Measurements from ENCODE around the gene PDSS1. TPM values are rescaled to one million over a fixed set of nuclear protein-coding genes. Genes with fewer than 3 reads are reported as not detected.
A peak's percentile ranks its signal among the peaks of the same experiment; 100 is the strongest.
"Not testable (repeated sequence)": the region's sequence is repeated elsewhere in the genome, so short reads cannot be mapped to it uniquely, and the experiment has no call there.

The PDSS1 gene
- total RNA-seq, 5 donors from 2014 or later (not counting 1 experiment from before 2014, with no cell fraction given) = 2.1 to 6.2 (median 2.9) TPM

DNA sequence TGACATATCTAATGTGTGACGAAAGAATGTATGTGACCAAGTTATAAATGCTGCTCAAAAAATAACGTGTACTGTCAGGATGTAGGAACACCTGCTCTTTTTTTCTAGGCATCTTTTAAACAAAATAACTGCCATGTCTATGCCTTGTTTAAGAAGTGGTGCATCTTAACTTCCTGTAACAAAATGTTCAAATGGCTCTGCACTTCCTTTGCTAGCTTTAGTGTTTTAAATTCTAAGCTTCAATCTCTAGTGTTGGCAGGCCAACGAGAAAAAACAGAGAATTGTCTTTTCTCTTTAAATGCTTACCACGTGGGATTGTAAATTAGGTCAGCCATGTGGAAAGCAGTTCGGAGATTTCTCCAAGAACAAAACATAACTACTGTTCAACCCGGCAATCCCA, 14.6 kb upstream of the PDSS1 start:
- Mint-ChIP-seq H3K27me3 (peaks cover 0 to 2% of the 10 kb centered on the region in 2 donors), H3K4me3 (peak overlapping the region in 1 of 3 donors; percentile 61), H3K36me3 (no peaks in the 10 kb centered on the region), H3K9me3 (no peaks in the 10 kb centered on the region), H3K4me1 (peaks cover 34 to 36% (median 35%) of the 10 kb centered on the region in 3 donors), H3K27ac (peak overlapping the region; percentile 87 to 95)
- Histone ChIP-seq H3K4me1 (ENCODE audit: control insufficient read depth in 1 of 2, extremely low read depth in 1 of 2, insufficient read depth in 2 of 2, low read length in 2 of 2) (peaks cover 0 to 16% of the 10 kb centered on the region in 2 experiments), H3K27me3 (replicated peaks in 1 of 2; ENCODE audit: control insufficient read depth in 2 of 2, extremely low read depth in 1 of 2, insufficient read depth in 2 of 2, low read length in 1 of 2) (peaks cover 0 to 3% of the 10 kb centered on the region in 2 experiments), H3K36me3 (ENCODE audit: control insufficient read depth in 2 of 2, extremely low read depth in 1 of 2, insufficient read depth in 1 of 2, low read length in 1 of 2) (no peaks in the 10 kb centered on the region), H3K9me3 (no peaks in the 10 kb centered on the region), H3K27ac (ENCODE audit: low read length) (peak overlapping the region; percentile 66), H3K4me3 (ENCODE audit: control insufficient read depth in 1 of 2, extremely low read depth in 1 of 2, low read length in 1 of 2) (no peak overlapping the region)
- ATAC-seq (replicated peaks in 1 of 4) = peak; percentile 87 to 94 (median 88)
- ChIA-PET POLR2A (no interaction called here), CTCF (interaction anchor here in 1 of 2 donors (0.9 to 1.3 kb wide), 4 partner anchors 14 to 199 kb away, joined by 3 to 7 read pairs (median 4); no protein-coding TSS in a partner anchor)
- peak in 9 of 35 experiments; percentile 11 to 62 (median 20) for DNase-seq
- no CpG with 5 or more reads among the region's 6 CpGs for WGBS (ENCODE audit: insufficient coverage)

- H3K9me3 ChIP-seq; H3K27ac ChIP-seq (ENCODE audit: low read length); H3K9me3 Mint-ChIP-seq; H3K27me3 Mint-ChIP-seq; H3K36me3 Mint-ChIP-seq; POLR2A ChIA-PET; H3K36me3 ChIP-seq (ENCODE audit: control insufficient read depth in 2 of 2, extremely low read depth in 1 of 2, insufficient read depth in 1 of 2, low read length in 1 of 2); H3K27me3 ChIP-seq (replicated peaks in 1 of 2; ENCODE audit: control insufficient read depth in 2 of 2, extremely low read depth in 1 of 2, insufficient read depth in 2 of 2, low read length in 1 of 2); H3K4me3 ChIP-seq (ENCODE audit: control insufficient read depth in 1 of 2, extremely low read depth in 1 of 2, low read length in 1 of 2): not testable (repeated sequence)
- ATAC-seq (replicated peaks in 1 of 4) (peak; percentile 35 to 70 (median 63)), DNase-seq (peak in 3 of 35 experiments; percentile 10 to 60 (median 27))
- Mint-ChIP-seq H3K4me1 (peaks cover 44 to 46% (median 44%) of the 10 kb centered on the region in 3 donors), H3K27ac (peak overlapping the region; percentile 19 to 30), H3K4me3 (peak overlapping the region in 1 of 3 donors; percentile 8)
- H3K4me1 ChIP-seq (ENCODE audit: control insufficient read depth in 1 of 2, extremely low read depth in 1 of 2, insufficient read depth in 2 of 2, low read length in 2 of 2) = peaks cover 0 to 16% of the 10 kb centered on the region in 2 experiments
- CTCF ChIA-PET = interaction anchor here in 1 of 2 donors (0.5 kb wide), 1 partner anchor 197 kb away, joined by 3 read pairs; no protein-coding TSS in a partner anchor
- WGBS (ENCODE audit: insufficient coverage) = 0% methylated on average over 1 of the region's 6 CpGs
These were observed 12.7 kb upstream of the PDSS1 start for GRCh38 chr10:26684667-26685264.

DNA sequence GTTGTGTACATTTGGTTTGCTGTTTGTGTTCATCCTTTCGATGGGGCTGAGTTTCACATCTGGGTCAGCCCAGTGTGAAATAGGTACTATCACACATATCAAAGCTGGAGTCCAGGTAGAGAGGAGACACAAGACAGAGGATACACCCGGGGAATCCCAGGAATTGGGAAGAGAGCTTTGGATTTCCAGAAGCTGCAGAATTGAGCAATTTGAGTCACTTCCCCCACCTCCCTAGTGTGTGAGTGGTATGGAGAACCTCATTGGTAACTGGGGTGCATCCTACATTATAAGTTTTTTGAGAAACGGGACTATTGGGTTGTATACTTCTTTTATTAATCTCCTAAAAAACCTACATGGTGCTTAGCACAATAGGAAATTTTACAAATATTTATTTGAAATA, 12.1 kb upstream of the PDSS1 start:
- H3K36me3 Mint-ChIP-seq = no peaks in the 10 kb centered on the region
- POLR2A ChIA-PET = no interaction called here
- Histone ChIP-seq H3K27me3 (replicated peaks in 1 of 2; ENCODE audit: control insufficient read depth in 2 of 2, extremely low read depth in 1 of 2, insufficient read depth in 2 of 2, low read length in 1 of 2) (no peaks in the 10 kb centered on the region), H3K4me3 (ENCODE audit: control insufficient read depth in 1 of 2, extremely low read depth in 1 of 2, low read length in 1 of 2) (no peak overlapping the region), H3K4me1 (ENCODE audit: control insufficient read depth in 1 of 2, extremely low read depth in 1 of 2, insufficient read depth in 2 of 2, low read length in 2 of 2) (peaks cover 0 to 16% of the 10 kb centered on the region in 2 experiments), H3K9me3 (no peaks in the 10 kb centered on the region), H3K27ac (ENCODE audit: low read length) (no peak overlapping the region), H3K36me3 (ENCODE audit: control insufficient read depth in 2 of 2, extremely low read depth in 1 of 2, insufficient read depth in 1 of 2, low read length in 1 of 2) (no peaks in the 10 kb centered on the region)
- WGBS (ENCODE audit: insufficient coverage) = no CpG with 5 or more reads among the region's 3 CpGs
- DNase-seq (no peak), ATAC-seq (replicated peaks in 1 of 4) (no peak)
- H3K27me3 Mint-ChIP-seq = no peaks in the 10 kb centered on the region
- no peak overlapping the region for H3K27ac Mint-ChIP-seq
- H3K9me3 Mint-ChIP-seq = peaks cover 0 to 3% (median 0%) of the 10 kb centered on the region in 3 donors
- no peak overlapping the region for H3K4me3 Mint-ChIP-seq
- CTCF ChIA-PET = interaction anchor here in 1 of 2 donors (0.8 to 1.1 kb wide), 2 partner anchors 8 to 196 kb away, joined by 3 to 6 read pairs; no protein-coding TSS in a partner anchor
- peaks cover 45 to 50% (median 46%) of the 10 kb centered on the region in 3 donors for H3K4me1 Mint-ChIP-seq

DNA sequence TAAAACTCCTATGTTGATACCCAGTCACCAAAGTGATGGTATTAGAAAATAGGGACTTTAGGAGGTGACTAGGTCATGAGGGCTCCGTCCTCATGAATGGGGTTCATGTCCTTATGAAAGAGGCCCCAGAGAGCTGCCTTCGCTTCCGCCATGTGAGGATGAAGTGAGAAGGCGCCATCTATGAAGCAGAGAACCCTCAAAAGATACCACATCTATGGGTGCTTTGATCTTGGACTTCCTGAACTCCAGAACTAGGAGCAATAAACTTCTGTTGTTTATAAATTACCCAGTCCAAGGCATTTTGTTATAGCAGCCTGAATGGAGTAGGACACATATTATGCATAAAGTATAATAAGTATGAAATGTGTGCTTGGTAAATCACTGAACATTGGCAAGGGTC, 8.1 kb upstream of the PDSS1 start:
- ATAC-seq (replicated peaks in 1 of 4) (peak in 1 of 4 experiments; percentile 18), DNase-seq (peak in 1 of 35 experiments; percentile 32)
- H3K27me3 ChIP-seq (replicated peaks in 1 of 2; ENCODE audit: control insufficient read depth in 2 of 2, extremely low read depth in 1 of 2, insufficient read depth in 2 of 2, low read length in 1 of 2) = no peaks in the 10 kb centered on the region
- H3K4me3 Mint-ChIP-seq = peak overlapping the region in 1 of 3 donors; percentile 31
- H3K4me3 ChIP-seq (ENCODE audit: control insufficient read depth in 1 of 2, extremely low read depth in 1 of 2, low read length in 1 of 2) = no peak overlapping the region
- peaks cover 21 to 26% (median 23%) of the 10 kb centered on the region in 3 donors for H3K4me1 Mint-ChIP-seq
- H3K27ac ChIP-seq (ENCODE audit: low read length) = no peak overlapping the region
- ChIA-PET CTCF (interaction anchor here in 1 of 2 donors (0.7 to 0.8 kb wide), 2 partner anchors 37 to 82 kb away, joined by 3 read pairs; no protein-coding TSS in a partner anchor), POLR2A (no interaction called here)
- H3K9me3 ChIP-seq = no peaks in the 10 kb centered on the region
- no CpG with 5 or more reads among the region's 4 CpGs for WGBS (ENCODE audit: insufficient coverage)
- no peak overlapping the region for H3K27ac Mint-ChIP-seq
- peaks cover 2 to 4% of the 10 kb centered on the region in 2 donors for H3K27me3 Mint-ChIP-seq
- no peaks in the 10 kb centered on the region for H3K36me3 ChIP-seq (ENCODE audit: control insufficient read depth in 2 of 2, extremely low read depth in 1 of 2, insufficient read depth in 1 of 2, low read length in 1 of 2)
- H3K36me3 Mint-ChIP-seq = no peaks in the 10 kb centered on the region
- peaks cover 0 to 3% (median 0%) of the 10 kb centered on the region in 3 donors for H3K9me3 Mint-ChIP-seq
- no peaks in the 10 kb centered on the region for H3K4me1 ChIP-seq (ENCODE audit: control insufficient read depth in 1 of 2, extremely low read depth in 1 of 2, insufficient read depth in 2 of 2, low read length in 2 of 2)

DNA sequence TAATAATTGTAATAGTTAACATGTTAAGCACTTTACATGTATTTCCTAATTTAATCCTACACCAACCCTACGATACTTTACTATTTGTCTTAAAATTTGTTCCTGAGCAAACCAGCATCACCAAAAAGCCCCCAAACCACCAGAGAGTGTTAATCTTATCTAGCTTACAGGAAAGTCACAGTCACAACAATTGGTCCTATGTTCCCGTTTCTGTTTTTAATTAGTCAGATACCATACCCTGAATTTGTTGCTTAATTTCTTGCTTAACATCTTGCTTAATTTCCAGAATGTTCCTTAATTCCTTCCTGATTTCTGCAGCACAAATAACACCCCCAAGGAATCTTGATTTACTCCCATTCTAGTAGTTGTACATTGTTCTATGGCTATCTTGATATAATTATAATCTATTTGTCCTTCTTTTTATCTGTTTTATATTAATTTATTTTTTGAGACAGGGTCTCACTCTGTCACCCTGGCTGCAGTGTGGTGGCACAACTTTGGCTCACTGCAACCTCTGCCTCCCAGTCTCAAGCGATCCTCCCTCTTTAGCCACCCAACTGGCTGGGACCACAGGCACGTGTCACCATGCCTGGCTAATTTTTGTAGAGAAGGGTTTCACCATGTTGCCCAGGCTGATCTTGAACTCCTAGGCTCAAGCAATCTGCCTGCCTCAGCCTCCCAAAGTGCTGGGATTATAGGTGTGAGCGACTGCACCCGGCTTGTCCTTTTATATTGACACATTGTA, 6.6 kb upstream of the PDSS1 start:
- Mint-ChIP-seq H3K36me3 (no peaks in the 10 kb centered on the region), H3K9me3 (peaks cover 0 to 3% (median 0%) of the 10 kb centered on the region in 3 donors), H3K4me3 (no peak overlapping the region), H3K27me3 (peaks cover 2 to 4% of the 10 kb centered on the region in 2 donors), H3K4me1 (peaks cover 11 to 14% (median 13%) of the 10 kb centered on the region in 3 donors), H3K27ac (no peak overlapping the region)
- ATAC-seq (replicated peaks in 1 of 4) (no peak), DNase-seq (no peak)
- Histone ChIP-seq H3K27me3 (replicated peaks in 1 of 2; ENCODE audit: control insufficient read depth in 2 of 2, extremely low read depth in 1 of 2, insufficient read depth in 2 of 2, low read length in 1 of 2) (no peaks in the 10 kb centered on the region), H3K9me3 (no peaks in the 10 kb centered on the region), H3K4me3 (ENCODE audit: control insufficient read depth in 1 of 2, extremely low read depth in 1 of 2, low read length in 1 of 2) (no peak overlapping the region), H3K4me1 (ENCODE audit: control insufficient read depth in 1 of 2, extremely low read depth in 1 of 2, insufficient read depth in 2 of 2, low read length in 2 of 2) (no peaks in the 10 kb centered on the region), H3K36me3 (ENCODE audit: control insufficient read depth in 2 of 2, extremely low read depth in 1 of 2, insufficient read depth in 1 of 2, low read length in 1 of 2) (no peaks in the 10 kb centered on the region), H3K27ac (ENCODE audit: low read length) (no peak overlapping the region)
- WGBS (ENCODE audit: insufficient coverage) = 100% methylated on average over 3 of the region's 6 CpGs
- ChIA-PET CTCF (interaction anchor here in 1 of 2 donors (0.8 kb wide), 1 partner anchor 248 kb away, joined by 3 read pairs; no protein-coding TSS in a partner anchor), POLR2A (no interaction called here)

GRCh38 chr10:26694536-26694935, 3.0 kb upstream of the PDSS1 start:
- H3K4me3 ChIP-seq (ENCODE audit: control insufficient read depth in 1 of 2, extremely low read depth in 1 of 2, low read length in 1 of 2); H3K27ac ChIP-seq (ENCODE audit: low read length); H3K27ac Mint-ChIP-seq; H3K36me3 ChIP-seq (ENCODE audit: control insufficient read depth in 2 of 2, extremely low read depth in 1 of 2, insufficient read depth in 1 of 2, low read length in 1 of 2); ATAC-seq (replicated peaks in 1 of 4); H3K9me3 Mint-ChIP-seq; H3K4me3 Mint-ChIP-seq; DNase-seq; CTCF ChIA-PET; H3K27me3 Mint-ChIP-seq; H3K27me3 ChIP-seq (replicated peaks in 1 of 2; ENCODE audit: control insufficient read depth in 2 of 2, extremely low read depth in 1 of 2, insufficient read depth in 2 of 2, low read length in 1 of 2); H3K36me3 Mint-ChIP-seq; H3K9me3 ChIP-seq: not testable (repeated sequence)
- peaks cover 5 to 19% of the 10 kb centered on the region in 2 experiments for H3K4me1 ChIP-seq (ENCODE audit: control insufficient read depth in 1 of 2, extremely low read depth in 1 of 2, insufficient read depth in 2 of 2, low read length in 2 of 2)
- WGBS (ENCODE audit: insufficient coverage) = no CpG with 5 or more reads among the region's 4 CpGs
- peaks cover 22 to 26% (median 22%) of the 10 kb centered on the region in 3 donors for H3K4me1 Mint-ChIP-seq
- POLR2A ChIA-PET = interaction anchor here in 1 of 2 donors (1.2 kb wide), 1 partner anchor 331 kb away, joined by 3 read pairs; no protein-coding TSS in a partner anchor
